Suprapubic skin (tissue), 4 donors: ENCODE results near the gene MUSTN1. TPM values are rescaled to one million over a fixed set of nuclear protein-coding genes. Genes with fewer than 3 reads are reported as not detected.

Source experiments
- DNase-seq, 2 donors: peaks; one replicate each; pipeline ENCODE4 v3.0.0-alpha.2; 2019; ENCODE audit warnings: low spot score in 2 of 2
- H3K27ac ChIP-seq: fragments of 200-600 bp; sonication (generic); one replicate; pipeline ENCODE4 v1.5.1; 2019
- H3K27me3 ChIP-seq: fragments of 200-600 bp; sonication (generic); one replicate; pipeline ENCODE4 v1.5.1; 2019
- H3K36me3 ChIP-seq: fragments of 200-600 bp; sonication (generic); one replicate; pipeline ENCODE4 v1.5.1; 2019
- H3K4me1 ChIP-seq: fragments of 200-600 bp; sonication (generic); one replicate; pipeline ENCODE4 v1.5.1; 2019
- H3K4me3 ChIP-seq: fragments of 200-600 bp; sonication (generic); one replicate; pipeline ENCODE4 v1.5.1; 2019; ENCODE audit warnings: mild to moderate bottlenecking
- H3K9me3 ChIP-seq: fragments of 200-600 bp; sonication (generic); one replicate; pipeline ENCODE4 v1.5.1; 2019
- EP300 ChIP-seq: sonication (generic); formaldehyde crosslinking; IDR thresholded peaks from one replicate; pipeline ENCODE4 v1.6.1; 2017; ENCODE audit warnings: antibody characterized with exemption
- POLR2A ChIP-seq, 2 donors: fragments of 450-650 bp; IDR thresholded peaks; one replicate each; pipeline ENCODE4 v1.6.1; 2017; ENCODE audit warnings: antibody characterized with exemption in 2 of 2, mild to moderate bottlenecking in 2 of 2, moderate library complexity in 2 of 2
- POLR2AphosphoS5 ChIP-seq, 3 donors: sonication (generic); formaldehyde crosslinking; IDR thresholded peaks; one replicate each; pipeline ENCODE4 v1.6.1; 2017; ENCODE audit warnings: antibody characterized with exemption in 3 of 3
- WGBS: methylation state at CpG from one replicate; pipeline ENCODE4 v1.1.5; 2018; 5-methylcytosine and 5-hydroxymethylcytosine counted together
- total RNA-seq, 4 donors: library from RNA; depleted of rRNA; stranded (reverse); fragments of >200 nt; gene quantifications; one replicate each; pipeline ENCODE4 v1.1.0, GENCODE V29; 2016
- TF ChIP-seq, protein P1 (sequence below), 2 donors: fragments of 200-600 bp in 1 of 2; fragments of 450-650 bp in 1 of 2; sonication (generic) in 1 of 2; IDR thresholded peaks; one replicate each; pipeline ENCODE4 v1.5.1; 2016 to 2019; ENCODE audit warnings: antibody characterized with exemption in 2 of 2, mild to moderate bottlenecking in 1 of 2, moderate library complexity in 1 of 2

Gene MUSTN1
- 10 to 100 TPM in 2 of 4 donors, 1 to 10 TPM in 2; 1.6 to 14.5 (median 8.3) TPM for total RNA-seq

DNA sequence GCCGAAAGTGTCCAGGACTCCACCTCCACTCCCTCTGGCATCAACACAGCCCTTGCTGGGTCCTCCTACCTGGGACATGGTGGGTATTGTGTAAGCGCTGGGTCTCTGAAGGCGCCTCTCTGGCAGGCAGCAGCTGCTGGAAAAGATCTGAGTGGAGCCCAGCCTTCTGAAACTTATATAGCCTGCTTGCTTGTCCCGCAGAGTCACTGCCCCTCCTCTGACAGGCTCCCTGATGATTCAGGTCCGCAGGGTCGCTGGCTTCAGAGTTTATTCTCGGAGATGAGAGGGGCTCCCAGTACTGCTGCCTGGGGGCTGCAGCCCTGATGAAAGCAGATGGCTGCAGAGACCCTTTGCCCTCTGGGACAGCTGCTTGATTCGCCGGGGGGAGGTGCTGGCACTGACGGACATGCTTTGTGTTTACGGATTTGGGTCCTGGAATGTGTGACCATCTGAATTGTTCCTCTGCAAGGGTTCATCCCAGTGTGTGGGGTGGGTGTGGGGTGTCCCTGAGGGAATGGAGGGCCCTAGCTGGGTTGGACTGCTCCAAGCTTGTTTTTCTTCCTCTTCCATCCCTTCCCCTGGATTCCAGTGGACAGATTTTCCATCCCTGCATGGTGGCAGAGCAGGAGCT is at the start of gene MUSTN1:
MUSTN1 (minus strand) TSS at position 149 of the 631 bp plus-strand sequence; CDS start at position 78, 71 bp downstream.
- Histone ChIP-seq H3K27me3 (no peaks in the 10 kb centered on the region), H3K27ac (peak within 1 kb of the TSS; percentile 14), H3K9me3 (no peaks in the 10 kb centered on the region), H3K36me3 (peaks cover 29% of the 10 kb centered on the region), H3K4me1 (peaks cover 27% of the 10 kb centered on the region), H3K4me3 (no peak within 1 kb of the TSS)
- 55% methylated on average over 10 of the region's 11 CpGs for WGBS
- no peak for TF ChIP-seq POLR2A (IDR thresholded peaks at IDR 0.05)
- TF ChIP-seq EP300: no peak
- TF ChIP-seq, protein P1, sequence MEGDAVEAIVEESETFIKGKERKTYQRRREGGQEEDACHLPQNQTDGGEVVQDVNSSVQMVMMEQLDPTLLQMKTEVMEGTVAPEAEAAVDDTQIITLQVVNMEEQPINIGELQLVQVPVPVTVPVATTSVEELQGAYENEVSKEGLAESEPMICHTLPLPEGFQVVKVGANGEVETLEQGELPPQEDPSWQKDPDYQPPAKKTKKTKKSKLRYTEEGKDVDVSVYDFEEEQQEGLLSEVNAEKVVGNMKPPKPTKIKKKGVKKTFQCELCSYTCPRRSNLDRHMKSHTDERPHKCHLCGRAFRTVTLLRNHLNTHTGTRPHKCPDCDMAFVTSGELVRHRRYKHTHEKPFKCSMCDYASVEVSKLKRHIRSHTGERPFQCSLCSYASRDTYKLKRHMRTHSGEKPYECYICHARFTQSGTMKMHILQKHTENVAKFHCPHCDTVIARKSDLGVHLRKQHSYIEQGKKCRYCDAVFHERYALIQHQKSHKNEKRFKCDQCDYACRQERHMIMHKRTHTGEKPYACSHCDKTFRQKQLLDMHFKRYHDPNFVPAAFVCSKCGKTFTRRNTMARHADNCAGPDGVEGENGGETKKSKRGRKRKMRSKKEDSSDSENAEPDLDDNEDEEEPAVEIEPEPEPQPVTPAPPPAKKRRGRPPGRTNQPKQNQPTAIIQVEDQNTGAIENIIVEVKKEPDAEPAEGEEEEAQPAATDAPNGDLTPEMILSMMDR (IDR thresholded peaks at IDR 0.05): no peak
- TF ChIP-seq POLR2AphosphoS5 (IDR thresholded peaks at IDR 0.05): no peak
- no peak for DNase-seq

DNA sequence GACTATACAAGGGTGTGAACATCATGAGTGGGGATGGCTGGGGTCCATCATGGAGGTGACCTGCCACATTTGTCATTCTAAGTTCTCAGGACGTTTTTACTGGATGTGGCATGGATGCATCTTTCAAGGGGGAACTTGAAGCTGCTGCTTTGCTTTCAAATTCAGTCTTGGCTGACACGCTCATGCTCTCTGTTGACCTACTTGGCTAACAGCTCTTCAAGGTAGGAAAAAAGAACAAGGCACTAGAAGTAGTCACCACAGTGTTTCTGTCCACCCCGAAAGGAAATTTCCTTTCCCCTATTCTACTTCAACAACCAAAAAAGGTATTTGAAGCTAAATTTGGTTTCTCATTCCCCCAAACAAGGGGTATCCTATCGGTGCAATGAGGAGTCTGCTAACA is 47.6 kb upstream of the MUSTN1 start:
- Histone ChIP-seq H3K9me3 (no peaks in the 10 kb centered on the region), H3K27ac (no peak overlapping the region), H3K4me3 (no peak overlapping the region), H3K36me3 (no peaks in the 10 kb centered on the region), H3K27me3 (no peaks in the 10 kb centered on the region), H3K4me1 (no peaks in the 10 kb centered on the region)
- no peak for TF ChIP-seq EP300
- TF ChIP-seq, protein P1 (IDR thresholded peaks at IDR 0.05): no peak
- no peak for TF ChIP-seq POLR2A (IDR thresholded peaks at IDR 0.05)
- no peak for TF ChIP-seq POLR2AphosphoS5 (IDR thresholded peaks at IDR 0.05)
- WGBS: 98% methylated on average over 4 of the region's 4 CpGs
- DNase-seq: no peak

GRCh38 chr3:52881871-52882270 is 47.1 kb upstream of the MUSTN1 start:
- no peak overlapping the region for H3K27ac ChIP-seq
- no peak overlapping the region for H3K4me3 ChIP-seq
- H3K4me1 ChIP-seq: no peaks in the 10 kb centered on the region
- H3K9me3 ChIP-seq: no peaks in the 10 kb centered on the region
- H3K36me3 ChIP-seq: no peaks in the 10 kb centered on the region
- WGBS: 82% methylated on average over 4 of the region's 4 CpGs
- DNase-seq: no peak
- H3K27me3 ChIP-seq: no peaks in the 10 kb centered on the region
- no peak for TF ChIP-seq POLR2AphosphoS5 (IDR thresholded peaks at IDR 0.05)
- no peak for TF ChIP-seq EP300
- TF ChIP-seq POLR2A (IDR thresholded peaks at IDR 0.05): no peak
- TF ChIP-seq, protein P1 (IDR thresholded peaks at IDR 0.05): no peak

DNA sequence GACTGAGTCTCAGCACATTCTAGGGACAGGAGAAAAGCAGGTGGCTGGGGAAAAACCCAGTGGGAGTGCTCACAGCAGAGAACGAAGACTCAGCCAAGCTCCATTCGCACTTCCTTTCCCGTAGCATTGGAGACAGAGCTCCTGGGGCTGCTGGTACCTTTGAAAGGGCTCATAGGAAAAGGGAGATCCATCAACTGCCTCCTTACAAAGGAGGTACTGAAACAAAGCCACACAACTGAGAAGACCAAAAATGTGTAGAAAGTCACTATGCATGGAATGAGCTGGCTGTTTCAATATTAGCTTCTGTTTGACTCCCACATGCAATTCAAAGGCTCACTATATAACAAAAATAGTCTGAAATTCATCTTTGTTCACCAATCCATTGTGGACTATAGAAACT is 45.7 kb upstream of the MUSTN1 start:
- H3K4me3 ChIP-seq: no peak overlapping the region
- TF ChIP-seq POLR2A (IDR thresholded peaks at IDR 0.05): no peak
- no peak for TF ChIP-seq EP300
- TF ChIP-seq, protein P1 (IDR thresholded peaks at IDR 0.05): no peak
- no peak for TF ChIP-seq POLR2AphosphoS5 (IDR thresholded peaks at IDR 0.05)
- no peak overlapping the region for H3K27ac ChIP-seq
- WGBS: 89% methylated on average over 3 of the region's 3 CpGs
- H3K27me3 ChIP-seq: no peaks in the 10 kb centered on the region
- no peak for DNase-seq
- no peaks in the 10 kb centered on the region for H3K9me3 ChIP-seq
- H3K4me1 ChIP-seq: no peaks in the 10 kb centered on the region
- H3K36me3 ChIP-seq: no peaks in the 10 kb centered on the region

DNA sequence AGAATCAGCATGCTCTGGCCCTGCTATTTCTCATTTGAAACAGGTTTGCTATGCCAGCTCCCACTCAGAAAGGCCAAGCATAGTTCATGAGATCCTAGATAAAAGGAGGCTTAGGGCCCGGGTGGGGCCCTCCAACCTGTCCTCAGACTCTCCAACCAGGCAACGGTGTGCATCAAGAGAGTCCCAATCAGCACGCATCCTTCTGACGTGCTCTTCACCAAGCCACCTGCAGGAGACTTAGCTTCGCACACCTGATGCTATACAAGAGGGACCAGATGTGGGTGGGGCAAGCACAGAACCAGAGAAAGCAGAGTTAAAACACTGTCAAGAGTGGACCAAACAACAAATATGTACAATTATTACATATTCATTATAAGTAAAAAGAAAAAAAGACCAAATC is 45.2 kb upstream of the MUSTN1 start:
- H3K27me3 ChIP-seq: no peaks in the 10 kb centered on the region
- no peak for DNase-seq
- 88% methylated on average over 5 of the region's 5 CpGs for WGBS
- H3K4me1 ChIP-seq: no peaks in the 10 kb centered on the region
- H3K9me3 ChIP-seq: no peaks in the 10 kb centered on the region
- TF ChIP-seq POLR2A (IDR thresholded peaks at IDR 0.05): no peak
- no peak for TF ChIP-seq EP300
- TF ChIP-seq POLR2AphosphoS5 (IDR thresholded peaks at IDR 0.05): no peak
- TF ChIP-seq, protein P1 (IDR thresholded peaks at IDR 0.05): no peak
- no peak overlapping the region for H3K27ac ChIP-seq
- H3K4me3 ChIP-seq: no peak overlapping the region
- no peaks in the 10 kb centered on the region for H3K36me3 ChIP-seq
